Nephron progenitor cell (in vitro differentiated cells): Measurements from ENCODE around the gene TMEM38A.
"Not testable (repeated sequence)": the region's sequence is repeated elsewhere in the genome, so short reads cannot be mapped to it uniquely, and the experiment has no call there.

Experiments used
- DNase-seq: peaks from one replicate; pipeline ENCODE4 v3.0.0; 2021
- H3K27ac Mint-ChIP-seq: 2 replicates; pipeline ENCODE4 v1.8.0; 2021; ENCODE audit warnings: mild to moderate bottlenecking, moderate library complexity, mixed read lengths
- H3K27me3 Mint-ChIP-seq: 2 replicates; pipeline ENCODE4 v1.8.0; 2021; ENCODE audit warnings: mild to moderate bottlenecking, low read depth, mixed read lengths; ENCODE audit not compliant: poor library complexity
- H3K36me3 Mint-ChIP-seq: 2 replicates; pipeline ENCODE4 v1.8.0; 2021; ENCODE audit warnings: low read depth, mixed read lengths
- H3K4me1 Mint-ChIP-seq: 2 replicates; pipeline ENCODE4 v1.8.0; 2021; ENCODE audit warnings: mixed read lengths
- H3K4me3 Mint-ChIP-seq: 2 replicates; pipeline ENCODE4 v1.8.0; 2021; ENCODE audit warnings: mild to moderate bottlenecking, moderate library complexity, mixed read lengths
- H3K9me3 Mint-ChIP-seq: 2 replicates; pipeline ENCODE4 v1.8.0; 2021; ENCODE audit warnings: mild to moderate bottlenecking, moderate library complexity, mixed read lengths
- TF ChIP-seq, protein P1 (sequence below): fragments of 200-600 bp; sonication (generic); IDR thresholded peaks from 2 replicates; pipeline ENCODE4 v1.5.0; 2021; ENCODE audit warnings: antibody characterized with exemption

TMEM38A gene

DNA sequence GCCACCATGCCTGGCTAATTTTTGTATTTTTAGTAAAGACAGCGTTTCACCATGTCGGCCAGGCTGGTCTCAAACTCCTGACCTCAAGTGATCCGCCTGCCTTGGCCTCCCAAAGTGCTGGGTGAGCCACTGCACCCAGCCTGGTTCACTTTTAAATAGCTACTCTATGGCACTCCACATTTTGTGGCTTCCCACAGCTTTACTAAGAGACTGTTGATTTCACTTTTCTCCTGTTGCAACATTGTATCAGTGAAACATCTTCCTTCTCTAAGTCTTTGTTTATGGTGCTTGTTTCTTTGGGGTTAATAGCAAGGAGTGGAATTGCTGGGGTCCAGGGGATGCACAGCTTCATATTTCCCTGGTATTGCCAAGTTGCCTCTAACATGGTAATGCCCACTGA, 12.3 kb downstream of the TMEM38A start:
- no peaks in the 10 kb centered on the region for H3K4me1 Mint-ChIP-seq
- H3K27ac Mint-ChIP-seq: no peak overlapping the region
- H3K9me3 Mint-ChIP-seq: no peaks in the 10 kb centered on the region
- H3K27me3 Mint-ChIP-seq: peaks cover 3% of the 10 kb centered on the region
- no peaks in the 10 kb centered on the region for H3K36me3 Mint-ChIP-seq
- DNase-seq: no peak
- H3K4me3 Mint-ChIP-seq: no peak overlapping the region
- TF ChIP-seq, protein P1, sequence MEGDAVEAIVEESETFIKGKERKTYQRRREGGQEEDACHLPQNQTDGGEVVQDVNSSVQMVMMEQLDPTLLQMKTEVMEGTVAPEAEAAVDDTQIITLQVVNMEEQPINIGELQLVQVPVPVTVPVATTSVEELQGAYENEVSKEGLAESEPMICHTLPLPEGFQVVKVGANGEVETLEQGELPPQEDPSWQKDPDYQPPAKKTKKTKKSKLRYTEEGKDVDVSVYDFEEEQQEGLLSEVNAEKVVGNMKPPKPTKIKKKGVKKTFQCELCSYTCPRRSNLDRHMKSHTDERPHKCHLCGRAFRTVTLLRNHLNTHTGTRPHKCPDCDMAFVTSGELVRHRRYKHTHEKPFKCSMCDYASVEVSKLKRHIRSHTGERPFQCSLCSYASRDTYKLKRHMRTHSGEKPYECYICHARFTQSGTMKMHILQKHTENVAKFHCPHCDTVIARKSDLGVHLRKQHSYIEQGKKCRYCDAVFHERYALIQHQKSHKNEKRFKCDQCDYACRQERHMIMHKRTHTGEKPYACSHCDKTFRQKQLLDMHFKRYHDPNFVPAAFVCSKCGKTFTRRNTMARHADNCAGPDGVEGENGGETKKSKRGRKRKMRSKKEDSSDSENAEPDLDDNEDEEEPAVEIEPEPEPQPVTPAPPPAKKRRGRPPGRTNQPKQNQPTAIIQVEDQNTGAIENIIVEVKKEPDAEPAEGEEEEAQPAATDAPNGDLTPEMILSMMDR: no peak

GRCh38 chr19:16673839-16674238, 12.9 kb downstream of the TMEM38A start:
- not testable (repeated sequence) for DNase-seq, H3K27ac Mint-ChIP-seq, H3K4me3 Mint-ChIP-seq, H3K4me1 Mint-ChIP-seq, H3K9me3 Mint-ChIP-seq, H3K36me3 Mint-ChIP-seq, H3K27me3 Mint-ChIP-seq

GRCh38 chr19:16676101-16676798, 15.3 kb downstream of the TMEM38A start:
- H3K27me3 Mint-ChIP-seq: peaks cover 3% of the 10 kb centered on the region

DNA sequence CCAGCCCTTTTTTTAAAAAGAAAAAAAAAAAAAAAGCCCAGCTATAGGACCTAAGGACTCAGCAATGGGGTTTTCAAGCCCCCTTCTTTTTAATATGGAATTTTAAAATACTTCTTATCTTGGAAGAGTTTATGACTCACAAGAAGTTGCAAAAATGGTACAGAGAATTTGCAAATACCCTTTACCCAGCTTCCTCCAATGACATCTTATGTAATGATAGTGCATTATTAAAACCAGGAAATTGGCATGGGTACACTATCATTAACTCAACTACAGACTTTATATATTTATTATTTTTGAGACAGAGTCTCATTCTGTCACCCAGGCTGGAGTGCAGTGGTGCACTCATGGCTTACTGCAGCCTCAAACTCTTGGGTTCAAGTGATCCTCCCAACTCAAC, 16.1 kb downstream of the TMEM38A start:
- H3K36me3 Mint-ChIP-seq: peaks cover 14% of the 10 kb centered on the region
- peaks cover 7% of the 10 kb centered on the region for H3K9me3 Mint-ChIP-seq
- TF ChIP-seq, protein P1: no peak
- no peak overlapping the region for H3K27ac Mint-ChIP-seq
- no peak overlapping the region for H3K4me3 Mint-ChIP-seq
- DNase-seq: no peak
- no peaks in the 10 kb centered on the region for H3K4me1 Mint-ChIP-seq
- peaks cover 3% of the 10 kb centered on the region for H3K27me3 Mint-ChIP-seq

More at GRCh38 chr19:16676101-16676798, 15.3 kb downstream of the TMEM38A start:
- peaks cover 2% of the 10 kb centered on the region for H3K9me3 Mint-ChIP-seq
- no peak overlapping the region for H3K4me3 Mint-ChIP-seq
- H3K4me1 Mint-ChIP-seq: no peaks in the 10 kb centered on the region
- TF ChIP-seq, protein P1: no peak
- H3K27ac Mint-ChIP-seq: no peak overlapping the region
- no peak for DNase-seq
- H3K36me3 Mint-ChIP-seq: peaks cover 9% of the 10 kb centered on the region

DNA sequence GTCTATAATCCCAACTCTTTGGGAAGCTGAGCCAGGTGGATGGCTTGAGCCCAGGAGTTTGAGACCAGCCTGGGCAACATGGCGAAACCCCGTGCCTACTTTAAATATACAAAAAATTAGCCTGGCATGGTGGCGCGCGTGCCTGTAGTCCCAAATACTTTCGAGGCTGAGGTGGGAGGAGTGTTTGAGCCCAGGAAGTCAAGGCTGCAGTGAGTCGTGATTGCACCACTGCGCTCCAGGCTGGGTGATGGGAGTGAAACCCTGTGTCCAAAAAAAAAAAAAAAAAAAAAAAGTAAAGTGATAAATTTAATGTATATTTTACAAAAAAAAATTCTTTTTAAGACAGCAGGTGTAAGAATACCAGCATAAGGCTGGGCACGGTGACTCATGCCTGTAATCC, 17.6 kb downstream of the TMEM38A start:
- no peak overlapping the region for H3K27ac Mint-ChIP-seq
- no peak for DNase-seq
- H3K36me3 Mint-ChIP-seq: peaks cover 14% of the 10 kb centered on the region
- no peak overlapping the region for H3K4me3 Mint-ChIP-seq
- peaks cover 7% of the 10 kb centered on the region for H3K9me3 Mint-ChIP-seq
- no peaks in the 10 kb centered on the region for H3K4me1 Mint-ChIP-seq
- TF ChIP-seq, protein P1: no peak
- H3K27me3 Mint-ChIP-seq: peaks cover 3% of the 10 kb centered on the region

DNA sequence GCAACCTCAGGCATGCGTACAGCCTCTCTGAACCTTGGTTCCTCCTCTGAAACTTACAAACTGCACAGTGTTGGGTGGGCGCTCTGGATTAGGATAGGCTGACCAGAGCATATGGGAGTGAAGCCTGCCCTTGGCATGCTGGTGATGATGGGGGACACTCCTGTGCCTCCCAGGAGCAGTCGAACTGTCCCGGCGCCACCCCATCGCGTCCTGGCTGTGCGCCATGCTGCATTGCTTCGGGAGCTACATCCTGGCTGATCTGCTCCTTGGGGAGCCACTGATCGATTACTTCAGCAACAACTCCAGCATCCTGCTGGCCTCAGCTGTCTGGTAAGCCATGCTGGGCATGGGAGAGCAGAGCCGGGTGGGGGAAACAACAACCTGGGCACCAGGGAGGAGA, 18.9 kb downstream of the TMEM38A start:
- no peak for DNase-seq
- TF ChIP-seq, protein P1: no peak
- H3K9me3 Mint-ChIP-seq: peaks cover 7% of the 10 kb centered on the region
- H3K27me3 Mint-ChIP-seq: peaks cover 3% of the 10 kb centered on the region
- H3K4me1 Mint-ChIP-seq: no peaks in the 10 kb centered on the region
- peaks cover 14% of the 10 kb centered on the region for H3K36me3 Mint-ChIP-seq
- H3K27ac Mint-ChIP-seq: no peak overlapping the region
- no peak overlapping the region for H3K4me3 Mint-ChIP-seq
